ENCODE data around the gene AGO1. TPM values are rescaled to one million over a fixed set of nuclear protein-coding genes. Genes with fewer than 3 reads are reported as not detected.

AGO1 gene
- polyA plus RNA-seq, result 1 to 10 TPM; 2.3 to 2.5 TPM

DNA sequence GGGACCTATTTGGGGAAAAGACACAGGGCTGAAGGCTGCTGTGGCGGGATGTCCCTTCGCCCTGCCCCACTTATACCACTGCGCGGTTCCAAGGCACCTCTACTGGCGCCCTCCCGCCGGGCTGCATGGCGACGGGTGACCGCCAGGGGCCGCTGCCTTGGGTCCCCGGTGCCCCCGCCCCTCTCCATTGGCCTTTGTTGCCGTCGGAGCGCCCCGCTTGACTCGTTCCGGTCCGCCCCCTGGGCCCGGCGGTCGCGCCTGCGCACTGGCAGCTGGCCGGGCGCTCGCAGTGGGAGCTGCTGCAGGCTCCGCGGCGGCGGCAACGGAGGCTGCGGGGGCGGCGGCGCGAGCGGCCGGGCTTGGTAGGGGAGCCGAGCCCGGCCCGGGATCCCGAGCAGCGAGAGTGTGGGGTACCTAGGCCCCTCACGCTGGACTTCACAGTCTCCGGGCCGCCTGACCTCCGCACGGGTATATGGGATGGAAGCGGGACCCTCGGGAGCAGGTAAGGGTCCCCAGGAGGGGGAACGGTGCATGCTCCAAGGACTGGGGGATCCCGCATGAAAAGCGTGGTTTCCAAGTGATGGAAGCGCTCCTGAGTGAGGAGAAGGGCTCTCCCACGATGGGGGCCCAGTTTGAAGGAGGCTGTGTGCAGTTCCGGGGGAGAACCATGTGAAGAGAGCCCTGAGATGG is at the start of gene AGO1:
TSS of gene AGO1 (plus strand) at position 265 of the 690 bp plus-strand sequence. CDS start at position 478, 213 bp downstream.
- 1% methylated on average over 53 to 58 of the region's 58 CpGs for WGBS, 2 donors
- H3K36me3 ChIP-seq (ENCODE audit: control insufficient read depth in 2 of 2, insufficient read depth in 2 of 2, low read length in 1 of 2), result no peaks in the 10 kb centered on the region
- H3K27me3 ChIP-seq (ENCODE audit: control insufficient read depth in 1 of 2, insufficient read depth in 2 of 2, low read length in 2 of 2), result no peaks in the 10 kb centered on the region
- H3K27ac ChIP-seq (ENCODE audit: low read depth in 2 of 2, low read length in 1 of 2), result peak within 1 kb of the TSS; percentile 33 to 82
- H3K4me3 ChIP-seq (ENCODE audit: low read depth in 1 of 2, low read length in 2 of 2), result peak within 1 kb of the TSS; percentile 83 to 96
- peaks cover 3 to 4% of the 10 kb centered on the region in 2 donors for H3K4me1 ChIP-seq (ENCODE audit: control insufficient read depth in 2 of 2, insufficient read depth in 2 of 2, low read length in 1 of 2)
- no peaks in the 10 kb centered on the region for H3K9me3 ChIP-seq (ENCODE audit: control insufficient read depth in 2 of 2, insufficient read depth in 1 of 2, low read depth in 1 of 2, low read length in 1 of 2)

DNA sequence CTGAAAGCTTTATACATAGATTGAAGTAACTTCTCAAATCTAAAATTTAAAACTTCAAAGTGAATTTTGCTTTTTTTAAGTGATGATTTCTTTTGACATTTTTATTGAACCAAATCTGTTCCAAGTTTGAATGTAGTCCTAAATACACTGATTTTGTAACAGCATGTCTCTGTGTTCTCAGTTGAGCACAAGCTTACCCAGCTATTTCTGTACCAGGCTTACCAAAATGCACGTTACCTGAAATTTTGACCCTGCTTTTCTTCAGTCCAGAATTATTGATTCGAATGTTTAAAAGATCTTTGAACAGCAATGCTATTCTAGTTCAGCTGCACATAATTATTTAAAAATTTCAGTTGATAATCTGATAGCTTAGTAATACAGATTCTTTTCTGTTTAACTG is 49.6 kb upstream of the AGO1 start:
- no peaks in the 10 kb centered on the region for H3K4me1 ChIP-seq (ENCODE audit: control insufficient read depth in 2 of 2, insufficient read depth in 2 of 2, low read length in 1 of 2)
- H3K36me3 ChIP-seq (ENCODE audit: control insufficient read depth in 2 of 2, insufficient read depth in 2 of 2, low read length in 1 of 2), result peaks cover 0 to 5% of the 10 kb centered on the region in 2 donors
- H3K27me3 ChIP-seq (ENCODE audit: control insufficient read depth in 1 of 2, insufficient read depth in 2 of 2, low read length in 2 of 2), result no peaks in the 10 kb centered on the region
- H3K27ac ChIP-seq (ENCODE audit: low read depth in 2 of 2, low read length in 1 of 2), result no peak overlapping the region
- 71 to 75% methylated on average over 2 of the region's 2 CpGs for WGBS, 2 donors
- H3K4me3 ChIP-seq (ENCODE audit: low read depth in 1 of 2, low read length in 2 of 2), result no peak overlapping the region
- no peaks in the 10 kb centered on the region for H3K9me3 ChIP-seq (ENCODE audit: control insufficient read depth in 2 of 2, insufficient read depth in 1 of 2, low read depth in 1 of 2, low read length in 1 of 2)

DNA sequence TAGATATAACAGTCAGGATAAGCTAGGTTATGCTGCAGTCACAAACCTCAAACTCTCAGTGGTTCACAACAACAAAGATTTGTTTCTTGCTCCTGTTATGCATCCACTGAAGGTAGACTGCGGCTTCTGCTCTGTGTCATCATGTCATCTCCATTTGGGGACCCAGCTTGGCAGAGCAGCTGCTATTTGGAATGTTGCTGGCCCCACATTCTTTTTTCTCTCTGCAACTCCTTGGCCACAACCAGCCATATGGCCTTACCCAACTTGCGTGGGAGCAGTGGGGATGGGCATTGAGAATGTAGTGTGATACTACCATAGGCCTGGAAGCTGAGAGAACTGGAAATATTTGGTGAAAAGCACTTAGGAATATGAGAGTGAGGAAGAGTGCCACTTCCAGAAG is 48.8 kb upstream of the AGO1 start:
- WGBS, 2 donors, result 91 to 97% methylated on average over 2 of the region's 2 CpGs
- H3K27me3 ChIP-seq (ENCODE audit: control insufficient read depth in 1 of 2, insufficient read depth in 2 of 2, low read length in 2 of 2), result no peaks in the 10 kb centered on the region
- H3K9me3 ChIP-seq (ENCODE audit: control insufficient read depth in 2 of 2, insufficient read depth in 1 of 2, low read depth in 1 of 2, low read length in 1 of 2), result no peaks in the 10 kb centered on the region
- H3K27ac ChIP-seq (ENCODE audit: low read depth in 2 of 2, low read length in 1 of 2), result no peak overlapping the region
- H3K4me1 ChIP-seq (ENCODE audit: control insufficient read depth in 2 of 2, insufficient read depth in 2 of 2, low read length in 1 of 2), result no peaks in the 10 kb centered on the region
- H3K36me3 ChIP-seq (ENCODE audit: control insufficient read depth in 2 of 2, insufficient read depth in 2 of 2, low read length in 1 of 2), result peaks cover 0 to 5% of the 10 kb centered on the region in 2 donors
- H3K4me3 ChIP-seq (ENCODE audit: low read depth in 1 of 2, low read length in 2 of 2), result no peak overlapping the region

DNA sequence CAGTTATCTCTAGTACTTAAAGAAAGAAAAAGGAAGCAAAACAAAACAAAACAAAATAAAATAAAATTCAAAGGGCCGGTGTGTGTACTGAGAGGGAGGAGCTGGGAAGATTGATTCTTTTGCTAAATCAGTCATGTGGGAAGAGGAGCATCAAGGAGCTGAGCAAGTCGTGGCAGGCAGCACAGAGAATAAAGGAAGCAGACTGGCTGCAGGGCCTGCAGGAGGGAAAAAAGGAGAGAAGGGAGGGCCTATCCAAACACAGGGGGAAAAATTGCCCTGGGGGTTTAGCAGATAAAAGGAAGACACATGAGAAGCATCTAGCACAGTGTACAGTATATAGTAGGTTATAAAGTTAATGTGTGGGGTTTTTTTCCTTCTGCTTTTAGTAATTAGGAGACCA is 47.6 kb upstream of the AGO1 start:
- H3K9me3 ChIP-seq (ENCODE audit: control insufficient read depth in 2 of 2, insufficient read depth in 1 of 2, low read depth in 1 of 2, low read length in 1 of 2), result no peaks in the 10 kb centered on the region
- no peak overlapping the region for H3K4me3 ChIP-seq (ENCODE audit: low read depth in 1 of 2, low read length in 2 of 2)
- no peak overlapping the region for H3K27ac ChIP-seq (ENCODE audit: low read depth in 2 of 2, low read length in 1 of 2)
- H3K4me1 ChIP-seq (ENCODE audit: control insufficient read depth in 2 of 2, insufficient read depth in 2 of 2, low read length in 1 of 2), result no peaks in the 10 kb centered on the region
- no peaks in the 10 kb centered on the region for H3K27me3 ChIP-seq (ENCODE audit: control insufficient read depth in 1 of 2, insufficient read depth in 2 of 2, low read length in 2 of 2)
- peaks cover 0 to 5% of the 10 kb centered on the region in 2 donors for H3K36me3 ChIP-seq (ENCODE audit: control insufficient read depth in 2 of 2, insufficient read depth in 2 of 2, low read length in 1 of 2)
- WGBS, 2 donors, result 39 to 61% methylated on average over 2 of the region's 2 CpGs

DNA sequence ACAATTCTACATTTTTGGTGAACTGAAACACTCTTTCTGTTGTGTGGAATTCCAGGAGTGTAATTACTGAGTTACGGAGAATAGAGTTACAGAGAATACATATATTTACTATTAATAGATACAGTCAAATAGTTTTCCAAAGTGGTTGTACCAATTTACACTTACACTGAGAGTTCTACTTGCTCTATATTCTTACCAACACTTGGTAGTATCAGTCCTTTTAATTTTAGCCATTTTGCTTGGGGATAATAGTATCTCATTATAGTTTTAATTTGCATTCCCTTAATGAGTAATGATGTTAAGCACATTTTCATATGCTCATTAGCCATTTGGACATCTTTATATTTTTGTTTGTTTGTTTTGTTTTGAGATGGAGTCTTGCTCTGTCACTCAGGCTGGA is 46.3 kb upstream of the AGO1 start:
- no peaks in the 10 kb centered on the region for H3K27me3 ChIP-seq (ENCODE audit: control insufficient read depth in 1 of 2, insufficient read depth in 2 of 2, low read length in 2 of 2)
- H3K27ac ChIP-seq (ENCODE audit: low read depth in 2 of 2, low read length in 1 of 2), result no peak overlapping the region
- H3K9me3 ChIP-seq (ENCODE audit: control insufficient read depth in 2 of 2, insufficient read depth in 1 of 2, low read depth in 1 of 2, low read length in 1 of 2), result no peaks in the 10 kb centered on the region
- H3K36me3 ChIP-seq (ENCODE audit: control insufficient read depth in 2 of 2, insufficient read depth in 2 of 2, low read length in 1 of 2), result peaks cover 0 to 8% of the 10 kb centered on the region in 2 donors
- no peak overlapping the region for H3K4me3 ChIP-seq (ENCODE audit: low read depth in 1 of 2, low read length in 2 of 2)
- no peaks in the 10 kb centered on the region for H3K4me1 ChIP-seq (ENCODE audit: control insufficient read depth in 2 of 2, insufficient read depth in 2 of 2, low read length in 1 of 2)
- WGBS, 2 donors, result 100% methylated on average over 1 of the region's 1 CpG

DNA sequence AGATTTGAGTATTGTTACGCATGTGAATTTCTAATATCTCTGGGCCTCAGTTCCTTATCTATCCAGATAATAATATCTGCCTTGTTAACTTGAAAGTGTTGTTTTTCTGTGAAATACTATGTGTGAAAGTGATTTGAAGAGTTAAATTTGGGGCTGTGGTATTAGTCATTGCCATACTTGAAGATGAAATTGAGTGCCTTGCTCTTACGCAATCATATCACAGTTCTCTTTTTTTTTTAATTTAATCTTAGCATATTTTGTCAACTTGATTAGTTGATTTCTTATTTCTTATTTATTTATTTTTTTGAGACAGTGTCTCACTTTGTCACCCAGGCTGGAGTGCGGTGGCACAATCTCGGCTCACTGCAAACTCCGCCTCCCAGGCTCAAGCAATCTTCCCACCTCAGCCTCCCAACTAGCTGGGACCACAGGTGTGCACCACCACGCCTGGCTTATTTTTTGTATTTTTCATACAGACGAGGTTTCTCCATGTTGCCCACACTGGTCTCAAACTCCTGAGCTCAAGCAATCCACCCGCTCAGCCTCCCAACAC is 44.2 kb upstream of the AGO1 start:
- Histone ChIP-seq H3K9me3 (ENCODE audit: control insufficient read depth in 2 of 2, insufficient read depth in 1 of 2, low read depth in 1 of 2, low read length in 1 of 2) (no peaks in the 10 kb centered on the region), H3K4me1 (ENCODE audit: control insufficient read depth in 2 of 2, insufficient read depth in 2 of 2, low read length in 1 of 2) (no peaks in the 10 kb centered on the region), H3K36me3 (ENCODE audit: control insufficient read depth in 2 of 2, insufficient read depth in 2 of 2, low read length in 1 of 2) (peaks cover 0 to 12% of the 10 kb centered on the region in 2 donors), H3K4me3 (ENCODE audit: low read depth in 1 of 2, low read length in 2 of 2) (no peak overlapping the region), H3K27me3 (ENCODE audit: control insufficient read depth in 1 of 2, insufficient read depth in 2 of 2, low read length in 2 of 2) (no peaks in the 10 kb centered on the region), H3K27ac (ENCODE audit: low read depth in 2 of 2, low read length in 1 of 2) (no peak overlapping the region)
- WGBS, 2 donors, result 94 to 96% methylated on average over 8 of the region's 8 CpGs

DNA sequence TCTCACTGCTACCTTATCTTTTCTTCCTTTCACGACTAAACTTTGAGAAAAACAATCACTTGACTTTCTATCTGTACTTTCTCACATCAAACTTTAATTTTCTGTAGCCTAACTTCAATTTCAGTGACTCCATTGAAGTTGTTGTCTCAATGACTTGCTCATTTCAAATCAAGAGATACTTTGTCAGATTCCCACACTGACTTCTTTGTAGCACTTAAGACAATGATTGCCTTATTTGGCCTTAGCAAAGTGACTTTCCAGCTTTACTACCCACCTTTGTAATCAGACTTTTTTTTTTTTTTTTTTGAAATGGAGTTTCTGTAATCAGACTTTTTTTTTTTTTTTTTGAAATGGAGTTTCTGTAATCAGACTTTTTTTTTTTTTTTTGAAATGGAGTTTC is 38.2 kb upstream of the AGO1 start:
- Histone ChIP-seq H3K4me1 (ENCODE audit: control insufficient read depth in 2 of 2, insufficient read depth in 2 of 2, low read length in 1 of 2) (no peaks in the 10 kb centered on the region), H3K4me3 (ENCODE audit: low read depth in 1 of 2, low read length in 2 of 2) (no peak overlapping the region), H3K36me3 (ENCODE audit: control insufficient read depth in 2 of 2, insufficient read depth in 2 of 2, low read length in 1 of 2) (peaks cover 0 to 12% of the 10 kb centered on the region in 2 donors), H3K27me3 (ENCODE audit: control insufficient read depth in 1 of 2, insufficient read depth in 2 of 2, low read length in 2 of 2) (no peaks in the 10 kb centered on the region), H3K9me3 (ENCODE audit: control insufficient read depth in 2 of 2, insufficient read depth in 1 of 2, low read depth in 1 of 2, low read length in 1 of 2) (no peaks in the 10 kb centered on the region), H3K27ac (ENCODE audit: low read depth in 2 of 2, low read length in 1 of 2) (no peak overlapping the region)
- 79 to 91% methylated on average over 1 of the region's 1 CpG for WGBS, 2 donors

DNA sequence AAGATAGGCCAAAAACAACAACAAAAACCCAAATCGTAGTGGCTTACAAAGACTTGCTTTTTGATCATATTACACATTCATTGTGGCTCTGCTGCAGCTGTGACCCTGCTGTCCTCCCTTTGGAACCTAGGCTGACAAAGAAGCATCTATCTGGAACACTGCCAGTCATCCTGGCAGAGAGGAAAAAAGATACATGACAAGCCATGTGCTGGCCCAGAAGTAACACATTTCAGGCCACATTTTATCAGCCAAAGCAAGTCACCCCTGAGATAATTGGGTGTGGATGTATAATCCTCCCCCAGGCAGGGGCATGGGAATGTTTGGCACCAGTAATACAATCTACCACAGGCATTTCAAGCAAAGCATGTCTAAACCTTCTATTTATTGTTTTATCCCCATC is 37.2 kb upstream of the AGO1 start:
- H3K36me3 ChIP-seq (ENCODE audit: control insufficient read depth in 2 of 2, insufficient read depth in 2 of 2, low read length in 1 of 2), result peaks cover 0 to 12% of the 10 kb centered on the region in 2 donors

DNA sequence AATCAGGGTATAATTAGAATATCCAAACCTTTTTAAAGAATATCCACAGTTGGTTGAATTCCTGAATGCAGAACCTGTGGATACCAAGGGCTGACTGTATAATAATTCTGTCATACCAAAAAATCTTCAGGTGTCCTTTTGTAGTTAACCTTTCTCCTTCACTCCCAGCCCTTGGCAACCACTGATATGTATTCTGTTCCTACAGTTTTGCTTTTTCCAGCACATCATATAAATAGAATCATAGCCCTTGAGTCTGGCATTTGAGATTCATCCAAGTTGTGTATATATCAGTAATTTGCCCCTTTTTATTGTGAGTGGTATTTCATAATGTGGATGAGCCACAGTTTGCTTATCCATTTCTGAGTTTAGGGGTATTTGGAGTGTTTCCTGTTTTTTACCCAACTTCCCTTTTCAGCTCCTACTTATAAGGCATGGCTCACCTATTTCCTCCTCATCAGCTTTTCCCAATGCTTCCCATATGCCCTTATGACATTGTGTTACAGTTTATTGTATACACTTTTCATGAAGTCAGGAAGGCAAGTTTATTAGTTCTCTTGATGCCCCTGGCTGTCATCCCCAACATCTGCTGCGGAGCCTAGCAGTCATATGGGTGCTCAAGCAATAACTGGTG is 35.0 kb upstream of the AGO1 start:
- Histone ChIP-seq H3K27ac (ENCODE audit: low read depth in 2 of 2, low read length in 1 of 2) (no peak overlapping the region), H3K4me1 (ENCODE audit: control insufficient read depth in 2 of 2, insufficient read depth in 2 of 2, low read length in 1 of 2) (no peaks in the 10 kb centered on the region), H3K36me3 (ENCODE audit: control insufficient read depth in 2 of 2, insufficient read depth in 2 of 2, low read length in 1 of 2) (peaks cover 0 to 5% of the 10 kb centered on the region in 2 donors), H3K4me3 (ENCODE audit: low read depth in 1 of 2, low read length in 2 of 2) (no peak overlapping the region), H3K27me3 (ENCODE audit: control insufficient read depth in 1 of 2, insufficient read depth in 2 of 2, low read length in 2 of 2) (no peaks in the 10 kb centered on the region), H3K9me3 (ENCODE audit: control insufficient read depth in 2 of 2, insufficient read depth in 1 of 2, low read depth in 1 of 2, low read length in 1 of 2) (no peaks in the 10 kb centered on the region)
- WGBS, 2 donors, result 80 to 91% methylated on average over 1 of the region's 1 CpG

More for the DNA sequence above, 37.2 kb upstream of the AGO1 start:
- Histone ChIP-seq H3K27ac (ENCODE audit: low read depth in 2 of 2, low read length in 1 of 2) (no peak overlapping the region), H3K9me3 (ENCODE audit: control insufficient read depth in 2 of 2, insufficient read depth in 1 of 2, low read depth in 1 of 2, low read length in 1 of 2) (no peaks in the 10 kb centered on the region), H3K27me3 (ENCODE audit: control insufficient read depth in 1 of 2, insufficient read depth in 2 of 2, low read length in 2 of 2) (no peaks in the 10 kb centered on the region), H3K4me1 (ENCODE audit: control insufficient read depth in 2 of 2, insufficient read depth in 2 of 2, low read length in 1 of 2) (no peaks in the 10 kb centered on the region), H3K4me3 (ENCODE audit: low read depth in 1 of 2, low read length in 2 of 2) (no peak overlapping the region)
- 33 to 34% methylated on average over 1 of the region's 1 CpG for WGBS, 2 donors
